Stimulated activated CD8-positive, alpha-beta memory T cell treated with anti-CD3 and anti-CD28 coated beads, Interleukin-15, amount 100 ng/mL, for 24 hours (primary cell): ENCODE results near the gene TP53I11.

ENCODE experiments used
- DNase-seq: peaks from one replicate; pipeline ENCODE4 v3.0.0-alpha.2; 2020; ENCODE audit warnings: low read depth

Gene TP53I11

GRCh38 chr11:44955015-44955738 lies 4.5 kb upstream of the TP53I11 start:
- no peak for DNase-seq

GRCh38 chr11:44954051-44954906 lies 3.6 kb upstream of the TP53I11 start:
- no peak for DNase-seq

- DNase-seq = no peak
Observed at GRCh38 chr11:44952500-44953260, 2.0 kb upstream of the TP53I11 start.

DNA sequence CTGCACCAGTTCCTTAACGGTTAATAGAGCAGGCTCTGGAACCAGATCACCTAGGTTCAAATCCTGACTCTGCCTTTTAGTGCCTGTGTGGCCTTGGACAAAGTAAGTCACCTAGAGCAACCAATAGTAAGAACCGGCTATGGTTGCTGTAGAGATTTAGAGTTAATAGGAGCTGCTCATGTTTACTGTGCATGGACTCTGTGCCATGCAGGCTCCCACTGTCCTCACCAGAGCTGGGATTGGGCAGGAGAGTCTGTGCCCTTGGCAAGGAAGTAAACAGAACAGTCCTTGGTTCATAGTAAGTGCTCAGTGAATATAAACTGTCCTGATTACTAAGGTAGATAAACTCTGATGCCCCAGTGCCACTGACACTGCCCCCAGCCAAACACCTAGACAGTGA lies 1.4 kb upstream of the TP53I11 start:
- no peak for DNase-seq

GRCh38 chr11:44950031-44950624 lies 555 bp downstream of the TP53I11 start:
- DNase-seq = no peak

- DNase-seq = no peak
Observed at GRCh38 chr11:44949160-44950030, 1.3 kb downstream of the TP53I11 start.

DNA sequence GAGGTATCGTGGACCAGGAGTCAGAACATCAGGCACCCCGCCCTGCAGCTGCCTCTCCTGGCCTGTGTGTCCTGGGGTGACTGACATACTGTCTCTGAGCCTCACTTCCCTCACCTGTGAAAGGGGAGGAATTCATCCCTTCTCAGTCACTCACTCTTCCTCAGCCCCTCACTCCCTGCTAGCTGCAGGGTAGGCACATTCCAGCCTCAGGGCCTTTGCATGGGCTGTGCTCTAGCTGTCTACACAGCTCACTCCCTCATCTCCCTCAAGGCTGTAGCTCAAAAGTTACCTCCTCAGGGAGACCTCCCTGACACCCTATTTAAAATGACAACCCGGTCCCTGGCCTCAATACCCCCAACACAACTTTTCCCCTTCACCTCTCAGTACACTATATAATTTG lies 2.5 kb downstream of the TP53I11 start:
- no peak for DNase-seq

- DNase-seq = no peak
Observed at GRCh38 chr11:44947114-44947513, 3.6 kb downstream of the TP53I11 start.

- no peak for DNase-seq
Observed at GRCh38 chr11:44946263-44946662, 4.4 kb downstream of the TP53I11 start.

GRCh38 chr11:44945666-44946065 lies 5.0 kb downstream of the TP53I11 start:
- DNase-seq = no peak

- no peak for DNase-seq
Observed at GRCh38 chr11:44944853-44945235, 5.8 kb downstream of the TP53I11 start.

DNA sequence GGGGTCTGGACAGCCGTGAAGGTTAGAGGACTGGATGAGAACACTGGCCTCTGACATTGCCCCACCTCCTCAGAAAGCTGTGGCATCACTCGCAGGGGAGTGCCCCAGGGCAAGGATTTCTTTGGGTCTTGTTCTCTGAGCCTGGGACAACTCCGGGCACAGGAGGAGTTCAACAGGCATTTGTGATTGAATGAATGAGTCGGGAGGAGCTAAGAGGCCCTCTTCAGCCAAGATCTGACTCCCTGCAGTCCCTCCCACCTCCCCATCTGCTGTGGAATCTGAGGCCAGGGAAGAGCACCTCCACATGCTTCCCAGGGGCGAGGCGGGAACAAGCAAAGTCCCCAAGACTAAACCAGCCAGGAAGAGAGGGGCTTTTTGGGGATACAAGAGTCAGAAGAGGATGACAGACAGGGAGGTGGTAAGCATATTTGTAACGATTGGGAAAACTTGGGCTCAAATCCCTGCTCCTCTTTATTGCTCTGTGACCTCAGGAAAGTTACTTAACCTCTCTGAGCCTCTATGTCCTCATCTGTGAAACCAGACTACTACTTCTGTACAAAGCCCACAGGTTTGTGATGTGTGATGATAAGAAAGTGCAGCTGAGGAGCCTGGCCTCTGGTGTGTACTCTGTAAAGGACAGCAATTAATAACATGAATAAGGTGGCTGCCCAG lies 6.4 kb downstream of the TP53I11 start:
- DNase-seq = no peak

DNA sequence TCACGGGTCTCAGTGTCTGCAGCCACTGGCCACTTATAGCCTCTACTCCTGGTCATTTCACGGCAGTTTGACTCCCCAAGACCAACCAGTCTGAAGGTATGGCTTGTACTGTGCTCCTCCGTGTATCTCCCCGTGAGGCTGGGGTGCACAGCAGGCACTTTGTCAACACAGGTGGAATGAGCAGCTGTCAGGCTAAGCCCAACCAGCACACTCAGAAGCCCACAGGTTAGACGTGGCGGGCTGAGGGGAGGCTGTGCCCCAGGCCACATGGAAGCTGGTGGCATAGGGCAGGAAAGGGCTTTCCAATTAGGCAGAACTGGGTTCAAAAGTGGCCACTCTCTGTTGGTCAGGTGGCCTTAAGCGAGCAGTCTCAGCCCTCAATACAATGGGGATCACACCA lies 7.0 kb downstream of the TP53I11 start:
- no peak for DNase-seq

- DNase-seq = no peak
Observed at GRCh38 chr11:44943118-44943517, 7.6 kb downstream of the TP53I11 start.

DNA sequence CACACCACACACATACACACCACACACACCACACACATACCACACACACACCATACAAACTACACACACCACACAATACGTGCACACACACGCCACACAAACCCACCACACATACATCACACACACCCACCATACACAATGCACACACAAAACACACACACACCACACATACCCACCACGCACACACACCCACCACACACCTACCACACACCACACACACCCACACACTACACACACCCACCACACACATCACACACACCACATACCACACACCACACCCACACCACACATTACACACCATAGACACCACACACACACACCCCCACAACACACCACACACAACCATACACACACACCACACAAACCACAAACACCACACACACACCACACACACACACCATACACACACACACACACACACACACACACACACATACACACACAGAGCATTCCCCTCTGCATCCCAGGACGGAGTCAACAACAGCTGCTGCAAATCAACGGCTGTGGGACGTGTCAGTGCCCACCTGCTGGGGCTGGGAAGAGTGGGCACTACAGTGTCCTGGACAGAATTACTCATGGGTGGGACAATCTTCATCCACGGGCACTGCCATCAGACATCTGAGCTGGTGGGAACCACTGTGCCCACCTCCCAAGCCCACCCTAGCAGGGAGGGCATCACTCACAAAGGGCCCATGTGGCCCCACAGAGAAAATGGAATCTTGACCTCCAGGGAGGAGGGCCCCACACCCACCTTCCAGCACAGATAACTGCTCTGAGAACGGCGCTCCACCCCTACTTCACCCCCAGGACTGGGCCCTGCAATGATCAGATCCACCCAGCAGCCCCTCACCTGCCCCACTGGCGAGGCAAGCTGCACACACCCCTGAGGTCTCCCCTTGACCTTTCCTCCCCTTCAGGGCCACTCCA lies 8.4 kb downstream of the TP53I11 start:
- no peak for DNase-seq

DNA sequence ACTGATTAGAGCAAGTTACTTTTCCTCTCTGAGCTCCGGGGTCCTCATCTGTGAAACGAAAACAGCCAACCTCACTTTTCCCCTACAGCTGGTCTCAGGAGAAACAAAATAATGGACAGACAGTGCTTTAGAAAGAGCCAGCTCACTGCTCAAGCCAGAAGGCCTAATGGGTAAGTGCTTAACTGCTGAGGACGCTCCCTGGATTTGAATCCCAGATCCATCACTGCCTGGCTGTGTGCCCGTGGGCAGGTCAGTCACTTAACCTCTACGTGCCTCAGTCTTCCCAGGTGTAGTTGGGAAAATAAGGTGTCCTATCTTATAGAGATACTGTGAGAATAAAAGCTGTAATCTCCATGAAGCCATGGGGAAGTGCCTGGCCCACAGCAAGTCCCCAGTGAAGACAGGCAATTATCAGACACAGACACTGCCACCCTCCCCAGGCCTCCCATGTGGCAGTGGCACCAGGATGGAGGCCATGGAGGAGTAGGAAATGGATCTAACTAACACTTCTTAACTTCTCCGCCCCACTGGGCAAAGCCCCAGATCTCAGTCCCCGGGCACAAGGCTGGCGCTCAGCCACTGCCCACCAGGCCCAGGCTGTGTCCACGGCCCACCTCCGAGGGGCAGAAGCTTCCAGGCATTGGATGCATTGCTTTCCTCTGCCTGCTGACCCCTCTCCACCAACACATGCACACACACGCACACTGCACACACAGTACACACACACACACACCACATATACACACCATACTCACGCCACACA lies 9.2 kb downstream of the TP53I11 start:
- DNase-seq = no peak

GRCh38 chr11:44940835-44941234 lies 9.8 kb downstream of the TP53I11 start:
- no peak for DNase-seq

- no peak for DNase-seq
Observed at GRCh38 chr11:44940404-44940803, 10.3 kb downstream of the TP53I11 start.
